Measurements from ENCODE around the gene AIDA.
"Not testable (repeated sequence)": the region's sequence is repeated elsewhere in the genome, so short reads cannot be mapped to it uniquely, and the experiment has no call there.

The AIDA gene, protein sequence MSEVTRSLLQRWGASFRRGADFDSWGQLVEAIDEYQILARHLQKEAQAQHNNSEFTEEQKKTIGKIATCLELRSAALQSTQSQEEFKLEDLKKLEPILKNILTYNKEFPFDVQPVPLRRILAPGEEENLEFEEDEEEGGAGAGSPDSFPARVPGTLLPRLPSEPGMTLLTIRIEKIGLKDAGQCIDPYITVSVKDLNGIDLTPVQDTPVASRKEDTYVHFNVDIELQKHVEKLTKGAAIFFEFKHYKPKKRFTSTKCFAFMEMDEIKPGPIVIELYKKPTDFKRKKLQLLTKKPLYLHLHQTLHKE

DNA sequence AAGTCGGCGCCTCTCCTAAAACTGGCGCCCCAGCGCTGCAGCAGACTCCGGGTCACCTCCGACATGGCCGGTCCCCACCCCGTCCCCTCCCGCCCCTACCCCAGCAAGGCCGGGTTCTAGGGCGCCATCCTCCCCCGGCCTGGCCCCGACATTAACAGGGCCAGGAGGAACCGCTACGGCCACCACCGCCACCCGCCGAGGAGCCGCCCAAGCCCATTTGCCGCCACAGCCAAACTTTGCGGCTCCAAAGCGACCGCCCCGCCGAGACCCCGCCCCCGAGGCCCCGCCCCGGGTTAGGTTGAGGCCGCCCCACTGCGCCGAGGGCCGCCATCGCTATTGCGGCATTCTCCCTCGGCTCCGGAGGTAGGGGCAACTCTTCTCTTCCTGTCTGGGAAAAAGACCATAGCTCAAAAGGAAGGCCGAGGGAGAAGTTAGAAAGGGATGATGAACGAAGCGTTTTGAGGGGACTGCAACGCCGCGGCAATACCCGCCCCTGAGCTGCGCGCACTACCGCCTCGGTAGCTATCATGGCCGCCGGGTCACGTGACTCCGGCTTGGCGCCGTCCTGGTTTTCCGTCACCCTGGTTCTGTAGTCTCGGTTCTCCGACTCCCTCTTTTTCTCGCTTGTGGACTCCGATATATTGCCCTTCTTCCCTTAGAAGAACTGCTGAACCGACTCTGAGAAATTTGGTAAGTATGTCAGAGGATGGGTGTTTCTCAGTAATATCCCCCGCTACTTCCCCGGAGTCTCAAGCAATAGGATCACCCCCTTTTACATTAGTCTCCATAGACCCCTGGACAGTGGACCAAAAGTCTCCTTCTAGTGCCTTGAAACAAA is at the start of gene AIDA, which contains the start of gene BROX:
TSS of gene AIDA (minus strand) at position 239 of the 838 bp plus-strand sequence. CDS start at position 65, 174 bp downstream.
TSS of gene BROX (plus strand) at position 312 of the 838 bp plus-strand sequence. CDS start 3,136 bp downstream, outside the sequence.
- no peak for FAIRE-seq

DNA sequence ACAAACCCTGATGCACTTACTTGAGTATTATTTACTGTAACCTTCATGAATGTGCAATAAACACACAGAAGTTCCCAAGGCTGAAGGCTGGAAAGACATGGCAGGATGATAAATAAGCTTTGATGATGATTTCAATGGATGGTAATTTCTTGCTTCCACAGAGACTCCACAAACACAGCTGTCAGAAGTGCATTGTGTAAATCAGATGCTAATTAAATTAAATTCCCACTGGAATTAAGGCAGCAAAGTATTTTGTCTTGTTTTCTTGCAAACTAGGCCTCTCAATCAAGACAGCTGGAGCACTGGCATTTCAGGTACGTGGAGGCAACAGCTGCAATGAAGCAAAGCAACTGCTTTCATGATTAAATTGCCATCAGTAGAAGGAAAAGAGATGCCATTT is 48.8 kb upstream of the AIDA start:
- FAIRE-seq = no peak

DNA sequence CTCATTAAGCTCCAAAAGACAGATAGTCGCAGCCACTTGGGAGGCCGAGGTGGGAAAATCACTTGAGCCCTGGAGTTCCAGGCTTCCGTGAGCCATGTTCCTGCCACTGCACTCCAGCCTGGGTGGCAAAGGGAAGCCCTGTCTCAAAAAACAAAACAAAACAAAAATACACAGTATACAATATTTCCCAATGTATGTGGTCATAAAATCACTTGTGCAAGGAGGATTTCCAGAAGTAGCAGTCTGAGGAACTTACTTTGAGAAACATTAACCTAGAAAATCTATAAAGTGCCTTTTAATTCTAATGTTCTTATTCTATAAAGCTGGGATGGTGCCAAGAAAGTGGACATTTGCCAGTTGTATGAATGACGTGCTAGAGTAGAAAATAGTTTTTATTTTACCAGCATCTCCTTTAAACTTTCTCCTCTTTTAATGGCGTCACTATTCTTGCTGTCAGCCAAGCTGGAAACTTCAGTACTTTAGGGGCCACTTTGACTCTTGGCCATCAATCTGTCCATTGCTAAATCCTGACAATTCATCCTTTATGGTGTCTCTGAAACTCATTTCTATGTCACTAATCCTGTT is 47.3 kb upstream of the AIDA start:
- FAIRE-seq = no peak

DNA sequence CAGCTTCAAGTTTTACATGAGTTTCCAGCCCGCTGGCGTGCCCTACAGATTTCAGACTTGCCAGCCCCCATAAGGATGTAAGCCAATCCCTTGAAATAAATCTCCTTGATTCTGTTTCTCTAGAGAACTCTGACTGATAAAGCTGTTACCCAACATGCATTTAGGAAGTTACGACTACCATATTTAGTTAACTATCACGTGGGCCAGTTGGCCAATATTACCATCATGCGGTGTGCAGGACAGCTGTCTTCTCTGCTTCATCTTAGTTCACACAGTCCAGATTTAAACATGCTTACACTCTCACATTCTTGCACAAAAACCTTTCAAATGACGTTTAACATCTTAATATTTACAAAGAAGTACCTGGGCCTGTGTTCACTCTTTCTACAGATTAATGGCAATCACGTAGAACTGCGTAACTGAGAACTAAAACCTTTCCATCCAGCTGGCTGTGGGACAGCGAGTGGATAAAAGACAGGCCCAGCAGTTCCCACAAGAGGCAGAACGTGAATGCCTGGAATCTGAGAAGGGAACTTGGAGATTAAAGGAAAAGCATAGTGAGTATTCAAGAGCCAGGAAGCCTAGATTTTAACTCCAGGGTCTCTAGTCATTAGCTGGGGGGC is 45.5 kb upstream of the AIDA start:
- FAIRE-seq = no peak

DNA sequence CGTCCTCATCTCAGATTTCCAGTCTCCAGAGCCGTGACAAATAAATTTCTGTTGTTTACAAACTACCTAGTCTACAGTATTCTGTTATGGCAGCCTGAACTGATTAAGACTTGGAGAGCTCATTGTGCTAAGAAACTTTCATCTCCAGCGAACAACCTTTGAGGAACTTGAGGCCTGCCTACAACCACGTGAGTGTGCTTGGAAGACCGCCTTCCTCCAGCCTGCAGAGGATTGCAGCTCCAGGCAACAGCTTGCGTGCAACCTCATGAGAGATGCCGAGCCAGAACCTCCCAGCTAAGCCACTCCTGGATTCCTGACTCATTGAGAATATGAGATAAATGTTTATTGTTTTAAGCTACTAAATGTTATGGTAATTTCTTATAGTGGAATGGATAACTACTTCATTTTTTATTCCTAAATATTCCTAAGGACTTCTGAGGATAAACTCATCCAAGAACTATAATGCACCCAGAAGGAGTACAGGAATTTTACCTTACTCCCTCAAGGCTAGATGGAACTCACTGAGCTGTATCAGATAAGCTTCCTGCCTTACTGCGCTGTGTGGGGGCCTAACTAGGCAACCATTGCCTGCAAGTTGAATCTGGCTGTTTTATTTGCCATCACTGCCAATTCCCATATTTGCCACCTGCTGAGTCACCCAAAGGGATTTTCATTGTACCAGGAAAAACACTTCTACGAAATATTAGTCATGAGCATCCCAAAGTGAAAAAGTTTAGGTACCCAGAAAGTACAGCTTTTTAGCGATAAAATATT is 42.3 kb upstream of the AIDA start:
- FAIRE-seq = no peak

DNA sequence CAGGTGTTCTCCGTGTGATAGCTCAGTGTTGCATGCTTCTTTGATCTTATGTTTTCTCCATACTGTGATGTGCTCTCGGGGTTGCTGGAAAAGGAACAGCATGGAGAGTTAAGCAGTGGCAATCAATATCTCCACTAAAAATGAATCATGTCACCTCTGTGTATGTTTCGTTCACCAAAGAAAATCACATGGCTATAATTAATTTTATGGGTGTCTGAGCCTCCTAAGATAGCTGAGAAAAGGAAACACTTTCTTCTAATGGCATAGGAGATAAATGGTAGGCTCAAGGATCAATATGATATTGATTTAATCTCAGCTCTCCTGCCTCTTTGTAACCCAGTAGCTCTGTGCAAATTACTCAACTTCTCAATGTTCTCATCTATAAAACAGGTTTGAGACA is 39.0 kb upstream of the AIDA start:
- FAIRE-seq = no peak

DNA sequence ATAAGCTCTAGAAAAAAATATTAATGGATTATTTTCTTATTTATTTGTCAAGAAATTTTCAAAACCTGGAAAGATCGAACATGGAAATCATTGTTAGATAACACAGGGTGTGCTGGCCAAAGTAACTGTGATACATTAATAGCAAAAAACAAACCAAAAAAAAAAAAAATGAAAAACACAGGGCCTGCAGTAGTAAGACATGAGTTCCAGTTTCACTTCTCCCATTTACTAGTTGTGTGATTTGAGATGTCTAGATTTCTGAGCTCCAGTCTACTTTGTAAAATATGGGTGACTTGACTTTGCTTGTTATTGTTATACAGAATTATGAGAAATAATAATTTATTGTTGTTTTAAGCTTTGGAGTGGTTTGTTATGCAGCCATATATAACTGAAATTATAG is 38.4 kb upstream of the AIDA start:
- no peak for FAIRE-seq

DNA sequence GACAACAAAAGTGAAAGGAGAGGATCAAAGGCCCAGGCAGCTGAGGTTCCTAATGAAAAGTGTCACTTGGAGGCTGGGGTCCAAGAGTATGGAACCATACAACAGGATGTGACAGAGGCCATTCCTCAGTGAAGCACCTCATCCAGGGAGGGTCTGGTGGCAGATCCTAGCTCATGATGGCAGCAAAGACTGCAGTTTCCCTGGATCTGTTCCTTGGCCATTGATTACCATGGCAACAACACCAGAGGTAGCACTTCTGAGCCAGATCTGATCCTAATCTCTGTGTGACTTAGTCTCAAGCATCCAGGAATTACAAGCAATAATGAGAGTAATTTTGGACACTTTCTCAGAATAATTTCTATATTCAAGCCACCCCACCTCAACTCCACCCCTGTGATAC is 37.6 kb upstream of the AIDA start:
- no peak for FAIRE-seq

DNA sequence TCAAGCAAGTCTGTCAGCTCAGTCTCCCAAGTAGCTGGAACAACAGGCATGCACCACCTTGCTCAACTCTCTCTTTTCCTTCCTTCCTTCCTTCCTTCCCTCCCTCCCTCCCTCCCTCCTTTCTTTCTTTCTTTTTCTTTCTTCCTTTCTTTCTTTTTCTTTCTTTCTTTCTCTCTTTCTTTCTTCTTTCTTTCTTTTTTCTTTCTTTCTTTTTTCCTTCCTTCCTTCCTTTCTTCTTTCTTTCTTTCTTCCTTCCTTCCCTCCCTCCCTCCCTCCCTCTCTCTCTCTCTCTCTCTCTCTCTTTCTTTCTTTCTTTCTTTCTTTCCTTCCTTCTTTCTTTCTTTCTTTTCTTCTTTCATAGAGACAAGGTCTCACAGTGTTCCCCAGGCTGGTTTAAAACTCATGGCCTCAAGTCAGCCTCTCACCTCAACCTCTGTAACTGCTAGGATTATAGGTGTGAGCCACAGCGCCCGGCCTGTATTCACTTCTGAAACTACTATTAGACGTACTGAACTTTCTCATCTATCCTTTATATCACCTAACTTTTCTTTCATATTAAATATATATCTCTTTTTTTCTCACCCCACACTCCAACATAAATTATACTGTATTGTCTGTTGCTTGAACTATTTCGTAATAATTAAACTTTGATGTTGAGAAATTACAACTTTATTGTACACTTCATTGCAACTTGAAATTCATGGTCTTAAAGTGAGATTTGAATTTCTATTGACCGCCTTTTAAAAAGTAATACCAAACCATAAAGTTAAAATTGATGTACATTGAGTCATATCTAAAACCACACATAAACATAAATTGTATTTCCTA is 29.6 kb upstream of the AIDA start:
- not testable (repeated sequence) for FAIRE-seq

DNA sequence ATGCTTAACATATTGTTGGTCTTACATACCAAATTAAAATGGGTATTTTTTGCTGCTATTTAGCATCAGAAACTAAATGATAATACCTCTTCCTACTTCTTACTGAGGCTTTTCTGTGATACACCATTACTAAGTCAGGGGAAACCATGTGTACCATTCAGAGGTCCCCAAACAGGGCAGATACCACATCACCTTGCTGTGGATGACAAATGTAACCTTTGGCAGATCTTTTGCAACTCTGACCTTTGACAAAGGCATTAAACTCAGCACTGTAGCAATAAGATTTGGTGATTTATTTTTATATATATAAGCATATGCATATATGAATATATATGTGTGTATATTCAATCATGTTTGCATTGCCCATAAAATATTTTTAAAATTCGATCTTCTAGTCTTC is 27.6 kb upstream of the AIDA start:
- no peak for FAIRE-seq

DNA sequence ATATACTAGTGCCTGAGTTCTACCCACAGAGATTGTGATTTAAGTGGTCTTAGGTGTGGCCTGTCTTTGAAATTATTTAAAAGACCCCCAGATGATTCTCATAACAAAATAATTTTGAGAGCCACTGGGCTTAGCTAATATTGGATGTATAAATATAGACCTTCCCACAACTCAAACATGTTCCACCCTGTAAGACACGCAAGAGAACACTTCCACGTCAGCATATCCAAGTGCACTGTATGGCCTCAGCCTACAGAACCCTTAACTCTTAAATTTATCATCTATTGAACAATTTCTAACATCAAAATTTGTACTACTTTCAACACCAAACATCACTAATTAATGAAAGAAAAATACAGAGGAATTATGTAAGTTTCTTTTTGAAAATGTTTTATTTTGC is 27.2 kb upstream of the AIDA start:
- no peak for FAIRE-seq

DNA sequence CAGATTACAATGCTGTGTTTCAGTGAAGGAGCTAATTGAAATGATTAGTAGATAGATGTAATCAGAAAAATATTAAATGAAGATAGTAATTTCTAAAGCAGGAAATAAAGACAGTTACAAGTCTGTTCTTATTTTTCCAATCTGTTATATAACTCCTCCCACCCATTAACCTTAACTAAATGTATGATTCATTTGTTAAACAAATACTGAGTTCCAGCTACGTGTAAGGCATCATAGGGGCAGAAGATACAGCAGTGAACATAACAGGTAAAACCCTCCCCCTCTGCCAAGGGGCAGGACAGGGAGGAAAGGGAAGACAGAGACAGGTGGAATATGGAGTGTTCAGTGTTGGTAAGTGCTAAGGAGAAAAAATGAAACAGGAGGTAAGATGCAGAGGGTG is 24.7 kb upstream of the AIDA start, which contains the start of gene FAM177B:
TSS of gene FAM177B (plus strand) at position 231 of the 400 bp plus-strand sequence. CDS start 9,344 bp downstream, outside the sequence.
- FAIRE-seq = no peak

DNA sequence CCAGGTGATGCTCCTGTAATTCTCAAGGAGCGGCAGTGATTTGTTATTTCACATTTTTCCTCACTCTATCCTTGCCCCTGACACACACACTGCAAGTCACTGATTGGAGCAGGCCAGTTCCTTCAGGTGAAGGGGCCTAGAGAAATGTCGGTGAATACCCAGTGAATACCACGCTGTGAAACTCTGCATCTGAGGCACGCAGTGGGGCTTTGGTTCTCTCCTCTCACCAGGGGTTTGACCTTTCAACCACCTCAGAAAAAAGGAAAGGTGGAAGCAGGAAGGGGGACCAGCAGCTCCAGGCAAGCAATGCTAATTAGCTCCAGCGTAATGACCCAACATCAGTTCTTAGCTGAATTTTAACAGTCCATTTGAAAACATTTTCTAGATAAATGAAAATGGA is 24.2 kb upstream of the AIDA start:
- no peak for FAIRE-seq

DNA sequence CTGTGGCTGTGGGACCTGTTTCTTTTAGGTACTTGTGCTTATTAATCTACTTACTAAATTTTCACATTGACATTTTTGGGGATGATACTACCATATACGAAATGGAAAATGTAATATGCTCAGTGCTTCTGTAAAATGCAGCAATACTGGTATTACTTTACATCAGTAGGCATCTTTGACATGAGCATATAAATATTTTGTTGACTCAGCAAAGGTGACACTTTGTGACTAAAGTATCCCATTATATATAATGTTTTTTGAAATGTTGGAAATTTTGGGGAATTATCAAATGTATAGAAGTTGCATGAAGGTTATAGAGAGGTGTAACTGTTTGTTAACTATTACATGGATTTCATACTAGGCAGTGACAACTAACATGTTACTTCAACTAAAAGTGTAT is 22.4 kb upstream of the AIDA start:
- no peak for FAIRE-seq

DNA sequence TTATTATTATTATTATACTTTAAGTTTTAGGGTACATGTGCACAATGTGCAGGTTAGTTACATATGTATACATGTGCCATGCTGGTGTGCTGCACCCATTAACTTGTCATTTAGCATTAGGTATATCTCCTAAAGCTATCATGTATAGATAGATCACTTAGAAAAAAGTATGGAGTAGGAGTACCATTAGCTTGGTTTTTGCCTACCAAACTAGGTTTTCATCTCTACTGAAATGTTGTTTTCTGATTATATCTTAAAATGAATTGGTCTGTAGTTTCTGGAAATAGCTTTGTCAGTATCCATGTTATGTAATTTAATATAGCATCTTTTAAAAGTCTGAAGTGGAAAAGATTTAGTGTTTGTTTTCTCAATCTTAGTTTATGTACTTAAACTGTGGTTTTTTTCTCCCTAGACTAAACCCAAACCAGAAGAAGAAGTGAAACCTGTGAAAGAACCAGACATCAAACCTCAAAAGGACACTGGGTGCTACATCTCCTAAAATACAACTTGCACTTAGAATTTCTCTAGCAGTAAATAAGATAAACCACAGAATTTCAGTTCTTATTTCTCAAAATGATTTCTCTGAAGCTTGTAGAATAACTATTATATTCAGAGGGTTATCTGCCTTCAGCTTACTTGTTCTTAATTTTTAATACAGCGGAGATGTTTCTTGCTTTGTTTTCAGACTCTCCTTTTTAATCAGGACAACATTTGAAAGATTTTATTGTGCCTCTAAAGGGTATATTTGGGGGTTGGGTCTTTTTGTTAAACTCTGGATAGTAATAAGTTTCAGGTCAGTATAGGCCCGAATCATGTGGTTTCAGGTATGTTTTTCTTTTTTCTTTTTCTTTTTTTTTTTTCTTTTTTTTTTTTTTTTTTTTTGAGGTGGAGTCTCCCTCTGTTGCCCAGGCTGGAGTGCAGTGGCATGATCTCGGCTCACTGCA is 20.2 kb upstream of the AIDA start:
- no peak for FAIRE-seq

DNA sequence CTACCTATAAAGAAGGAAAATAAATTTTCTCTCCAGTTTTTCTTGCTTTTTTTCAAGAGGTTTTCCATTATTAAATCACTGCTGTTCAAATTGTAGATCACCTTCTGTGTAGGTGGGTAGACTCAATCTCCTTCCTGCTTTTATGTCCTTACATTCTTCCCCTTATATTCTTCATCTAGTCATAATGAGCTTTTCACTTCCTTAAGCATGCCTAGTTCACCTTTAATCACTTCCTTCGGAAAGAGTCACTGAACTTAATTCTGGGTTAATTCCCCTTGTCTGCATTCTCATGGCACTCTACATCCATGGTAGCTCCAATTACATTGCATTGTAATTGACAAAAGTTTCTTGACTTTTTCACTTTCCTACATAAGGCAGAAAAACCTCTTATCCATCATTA is 18.6 kb upstream of the AIDA start:
- FAIRE-seq = no peak

DNA sequence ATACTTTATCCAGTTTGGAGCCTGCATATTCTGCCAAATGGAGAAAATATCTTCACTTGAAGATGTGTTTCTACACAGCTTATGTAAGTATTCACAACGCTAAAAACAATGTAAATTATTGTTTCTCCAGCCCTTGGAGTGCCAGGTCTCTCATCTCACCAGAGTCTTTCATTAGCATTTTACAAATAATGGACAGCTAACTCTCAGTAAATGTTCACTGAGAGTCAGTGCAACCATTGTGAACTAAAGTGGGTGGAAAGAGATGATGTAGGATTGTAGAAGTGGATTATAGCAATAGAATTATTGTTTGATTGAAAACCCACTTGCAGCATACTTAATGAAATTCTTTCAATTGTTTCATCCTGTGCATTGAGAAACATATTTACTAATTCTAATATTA is 16.5 kb upstream of the AIDA start:
- no peak for FAIRE-seq

DNA sequence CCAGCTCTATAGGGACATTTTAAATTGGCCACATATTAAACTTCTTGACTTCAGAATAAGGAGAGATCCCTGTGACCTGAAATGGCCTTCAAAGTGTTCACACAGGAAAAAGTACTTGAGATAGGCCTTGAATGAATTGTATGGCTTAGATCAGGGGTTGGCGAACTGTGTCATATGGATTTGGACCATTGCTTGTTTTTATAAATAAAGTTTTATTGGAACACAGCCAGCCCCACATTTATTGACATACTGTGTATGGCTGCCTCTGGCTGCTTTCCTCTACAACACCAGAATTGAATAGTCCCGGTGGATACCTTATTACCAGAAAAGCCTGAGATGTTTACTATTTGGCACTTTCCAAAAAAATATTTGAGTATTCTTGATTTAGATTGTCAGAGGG is 4.1 kb upstream of the AIDA start:
- no peak for FAIRE-seq

DNA sequence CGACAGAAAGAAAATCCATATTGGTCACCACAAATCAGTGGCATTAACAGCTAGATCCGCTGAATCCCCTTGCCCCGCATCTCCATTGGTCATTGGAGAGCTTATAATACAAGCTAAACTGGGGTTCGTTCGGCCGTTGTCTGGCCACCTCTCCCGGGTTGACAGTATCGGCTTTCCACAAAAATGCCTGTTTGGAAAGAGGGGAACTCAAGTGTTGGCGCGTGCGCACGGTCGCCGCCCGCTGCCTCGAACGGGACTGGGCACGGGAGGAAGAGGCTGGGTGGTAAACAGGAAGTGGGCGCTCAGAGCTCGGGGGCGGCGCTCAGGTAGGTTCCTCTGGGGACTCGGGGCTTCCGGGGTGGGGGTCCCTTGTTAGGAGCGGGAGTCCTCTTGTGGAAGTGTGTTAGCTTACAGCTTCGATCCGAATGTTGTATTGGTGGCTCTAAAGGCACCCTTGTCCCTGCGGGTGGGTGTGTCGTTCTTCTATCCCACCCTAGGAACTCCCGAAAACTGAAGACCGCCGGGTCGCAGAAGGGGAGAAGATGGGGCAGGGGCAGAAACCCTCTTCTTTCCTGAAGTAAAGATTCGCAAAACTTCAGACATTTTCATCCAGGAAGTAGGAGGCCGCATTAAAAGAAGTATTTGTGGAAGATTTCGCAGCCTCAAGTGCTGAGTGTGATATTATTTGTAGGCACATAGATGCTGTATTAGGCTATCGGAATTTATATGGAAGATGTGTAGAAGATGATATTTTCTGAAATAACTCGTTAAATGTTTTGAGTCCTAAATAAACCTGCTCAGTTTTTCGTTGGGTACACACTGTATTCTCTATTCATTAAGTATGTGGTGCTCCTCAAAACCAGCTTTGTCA is 1.0 kb upstream of the AIDA start:
- FAIRE-seq = peak; percentile 71
